Left lobe of liver (tissue), 2 donors: ENCODE data around the gene SORCS1. TPM values are rescaled to one million over a fixed set of nuclear protein-coding genes. Genes with fewer than 3 reads are reported as not detected.

Source experiments
- ATAC-seq: fragments of 200-7000 bp; cut with Tn5 transposase; one replicate; pipeline ENCODE4 v1.9.1; 2020; ENCODE audit warnings: mild to moderate bottlenecking, moderate library complexity
- DNase-seq: peaks from one replicate; pipeline ENCODE4 v3.0.0-alpha.2; 2020; ENCODE audit warnings: low spot score
- total RNA-seq: library from RNA; stranded (reverse); gene quantifications from one replicate; pipeline ENCODE4 v1.2.1, GENCODE V29; 2021
- donor health status: DM: no; HTN: no; CAD: no; lungs with moderate emphysema.
- donor health status: DM: no; HTN: yes; CAD: no.

SORCS1 gene
- total RNA-seq, 1 donor from 2014 or later = 0.10 TPM

- DNase-seq = no peak
- peak; percentile 86 for ATAC-seq
Observed at GRCh38 chr10:106557951-106558733, 606.4 kb downstream of the SORCS1 start.

GRCh38 chr10:106557053-106557452 is 607.5 kb downstream of the SORCS1 start:
- DNase-seq (no peak), ATAC-seq (no peak)

- ATAC-seq = no peak
- no peak for DNase-seq
Observed at GRCh38 chr10:106555599-106555998, 608.9 kb downstream of the SORCS1 start.

GRCh38 chr10:106551501-106552062 is 612.9 kb downstream of the SORCS1 start:
- DNase-seq = no peak
- no peak for ATAC-seq

- no peak for DNase-seq
- no peak for ATAC-seq
Observed at GRCh38 chr10:106548832-106549231, 615.7 kb downstream of the SORCS1 start.

GRCh38 chr10:106547047-106547635 is 617.4 kb downstream of the SORCS1 start:
- DNase-seq (no peak), ATAC-seq (no peak)

GRCh38 chr10:106542461-106542860 is 622.0 kb downstream of the SORCS1 start:
- no peak for ATAC-seq
- no peak for DNase-seq

GRCh38 chr10:106540645-106541044 is 623.9 kb downstream of the SORCS1 start:
- ATAC-seq (no peak), DNase-seq (no peak)

- no peak for DNase-seq
- no peak for ATAC-seq
Observed at GRCh38 chr10:106537866-106538265, 626.6 kb downstream of the SORCS1 start.

GRCh38 chr10:106535304-106535953 is 629.1 kb downstream of the SORCS1 start:
- DNase-seq (no peak), ATAC-seq (no peak)

- no peak for DNase-seq
- no peak for ATAC-seq
Observed at GRCh38 chr10:106534441-106534840, 630.1 kb downstream of the SORCS1 start.

GRCh38 chr10:106528702-106529101 is 635.8 kb downstream of the SORCS1 start:
- ATAC-seq (peak; percentile 51), DNase-seq (no peak)

GRCh38 chr10:106525835-106526234 is 638.7 kb downstream of the SORCS1 start:
- no peak for ATAC-seq

More at GRCh38 chr10:106525835-106526234, 638.7 kb downstream of the SORCS1 start:
- no peak for DNase-seq
